ENCODE data around the gene C1QTNF7. TPM values are rescaled to one million over a fixed set of nuclear protein-coding genes. Genes with fewer than 3 reads are reported as not detected.

C1QTNF7 gene
- polyA plus RNA-seq, 4 donors = 0.54 to 1.8 (median 0.84) TPM; not detected in 1

DNA sequence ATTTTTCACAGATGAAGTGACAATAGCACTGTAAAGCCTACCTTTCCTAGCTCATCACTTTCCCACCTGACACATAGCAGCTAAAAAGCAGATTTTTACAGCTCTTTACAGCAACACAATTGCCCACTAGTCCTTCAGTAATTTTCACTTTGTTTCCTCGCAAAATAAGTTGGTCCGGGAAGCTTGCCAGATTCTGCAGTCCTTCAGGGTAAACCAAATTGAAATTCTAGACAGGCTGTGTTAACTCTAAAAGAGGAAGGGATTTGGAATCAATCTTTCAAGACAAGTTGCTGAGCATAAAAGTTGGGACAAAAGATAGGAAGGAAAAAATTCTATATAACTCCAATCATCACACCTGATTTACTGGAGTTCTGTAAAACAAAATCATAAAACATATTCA lies 8.7 kb downstream of the C1QTNF7 start:
- Histone ChIP-seq H3K27ac (ENCODE audit: low read depth in 1 of 3, low read length in 2 of 3) (no peak overlapping the region), H3K36me3 (ENCODE audit: control insufficient read depth in 3 of 3, insufficient read depth in 2 of 3, low read depth in 1 of 3, low read length in 3 of 3) (no peaks in the 10 kb centered on the region), H3K9me3 (ENCODE audit: control insufficient read depth in 2 of 2, insufficient read depth in 1 of 2, low read depth in 1 of 2, low read length in 1 of 2) (no peaks in the 10 kb centered on the region), H3K27me3 (ENCODE audit: control insufficient read depth in 3 of 3, insufficient read depth in 3 of 3, low read length in 3 of 3) (no peaks in the 10 kb centered on the region), H3K4me1 (ENCODE audit: control insufficient read depth in 3 of 3, insufficient read depth in 2 of 3, low read depth in 1 of 3, low read length in 2 of 3) (no peaks in the 10 kb centered on the region), H3K4me3 (ENCODE audit: low read depth in 1 of 3, low read length in 3 of 3) (no peak overlapping the region)
- DNase-seq = no peak
- 37 to 56% (median 43%) methylated on average over 2 of the region's 2 CpGs for WGBS, 3 donors
- FAIRE-seq = no peak

DNA sequence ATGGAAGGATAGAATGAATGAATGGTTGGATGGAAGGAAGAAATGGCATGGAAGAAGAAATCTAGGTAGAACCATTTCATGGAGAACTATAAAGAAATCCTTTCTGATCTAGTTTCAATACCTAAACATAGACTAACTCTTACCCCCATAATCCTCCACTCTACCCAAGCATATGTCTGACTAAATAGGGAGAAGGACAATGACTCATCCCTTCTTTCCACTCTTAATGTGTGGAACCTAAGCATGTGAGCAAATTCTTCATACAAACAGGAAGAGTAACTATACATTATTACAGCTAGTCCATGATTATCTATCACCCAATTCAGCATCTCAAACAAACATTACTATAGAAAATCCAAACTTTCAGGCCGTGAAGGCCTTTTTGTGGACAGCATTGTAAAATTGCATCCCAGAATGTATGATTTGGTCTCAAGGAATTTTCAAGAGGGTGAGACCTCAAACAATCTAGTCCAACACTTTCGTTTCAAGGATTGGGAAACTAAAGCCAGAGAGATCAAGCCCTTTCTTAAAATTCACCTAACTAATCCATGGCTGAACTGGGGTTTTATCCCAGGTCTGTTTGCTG lies 11.2 kb downstream of the C1QTNF7 start:
- H3K9me3 ChIP-seq (ENCODE audit: control insufficient read depth in 2 of 2, insufficient read depth in 1 of 2, low read depth in 1 of 2, low read length in 1 of 2) = peaks cover 0 to 7% of the 10 kb centered on the region in 2 donors
- no peak for FAIRE-seq
- no peak for DNase-seq
- H3K27ac ChIP-seq (ENCODE audit: low read depth in 1 of 3, low read length in 2 of 3) = no peak overlapping the region
- H3K4me3 ChIP-seq (ENCODE audit: low read depth in 1 of 3, low read length in 3 of 3) = no peak overlapping the region
- no peaks in the 10 kb centered on the region for H3K36me3 ChIP-seq (ENCODE audit: control insufficient read depth in 3 of 3, insufficient read depth in 2 of 3, low read depth in 1 of 3, low read length in 3 of 3)
- no peaks in the 10 kb centered on the region for H3K27me3 ChIP-seq (ENCODE audit: control insufficient read depth in 3 of 3, insufficient read depth in 3 of 3, low read length in 3 of 3)
- 60 to 67% (median 64%) methylated on average over 2 of the region's 2 CpGs for WGBS, 3 donors
- H3K4me1 ChIP-seq (ENCODE audit: control insufficient read depth in 3 of 3, insufficient read depth in 2 of 3, low read depth in 1 of 3, low read length in 2 of 3) = no peaks in the 10 kb centered on the region

DNA sequence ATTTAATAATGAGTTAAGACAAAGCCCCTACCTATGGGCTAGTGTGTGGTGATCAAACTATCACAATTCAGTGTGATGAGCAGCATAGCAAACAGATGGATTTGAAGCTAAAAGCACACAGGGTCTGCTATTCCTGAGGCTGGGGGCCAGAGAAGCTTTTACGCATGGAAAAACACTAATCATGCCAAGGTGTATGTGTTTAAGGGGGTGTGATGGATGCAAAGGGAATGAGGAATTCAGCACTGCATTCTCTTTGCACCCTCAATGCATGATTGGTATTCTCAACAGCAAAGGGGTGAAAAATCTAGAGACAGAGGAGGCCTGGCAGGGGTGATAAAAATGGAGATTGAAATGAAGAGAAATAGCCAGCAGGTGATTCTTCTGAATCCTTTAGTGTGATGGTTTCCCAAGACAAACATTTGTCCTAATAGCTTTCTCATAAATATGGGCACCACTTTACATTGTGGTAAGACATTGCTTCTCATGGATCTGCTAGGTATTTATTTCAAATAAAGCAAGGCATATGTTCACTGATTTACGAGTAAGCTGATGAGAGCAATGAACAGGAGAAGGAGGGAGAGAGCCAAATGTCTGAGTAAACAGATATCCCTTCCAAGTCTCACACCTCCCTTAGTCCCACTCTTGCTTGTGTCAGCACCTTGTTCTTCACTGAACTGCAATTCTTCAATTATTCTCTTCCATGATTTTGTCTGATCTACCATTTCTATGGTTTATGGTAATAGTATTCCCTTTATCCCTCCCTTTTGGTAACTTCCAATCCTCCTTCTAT lies 15.7 kb downstream of the C1QTNF7 start:
- H3K27ac ChIP-seq (ENCODE audit: low read depth in 1 of 3, low read length in 2 of 3) = no peak overlapping the region
- no peak for FAIRE-seq
- H3K4me1 ChIP-seq (ENCODE audit: control insufficient read depth in 3 of 3, insufficient read depth in 2 of 3, low read depth in 1 of 3, low read length in 2 of 3) = no peaks in the 10 kb centered on the region

DNA sequence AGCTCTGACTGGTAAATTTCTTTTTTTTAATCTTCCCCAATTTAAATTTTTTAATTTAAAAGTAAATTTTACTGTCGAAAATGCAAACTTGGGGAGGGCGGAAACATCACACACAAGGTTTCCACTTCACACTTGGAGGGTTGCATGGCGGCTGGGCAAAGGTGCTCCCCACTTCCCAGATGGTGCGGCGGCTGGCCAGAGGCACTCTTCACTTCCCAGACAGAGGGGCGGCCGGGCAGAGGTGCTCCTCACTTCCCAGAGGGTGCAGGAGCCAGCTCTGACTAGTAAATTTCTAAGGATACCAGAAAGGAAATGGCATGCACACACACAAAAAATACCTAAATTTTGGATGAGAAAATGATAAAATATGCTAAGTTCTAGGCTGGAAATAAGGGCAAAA lies 16.4 kb downstream of the C1QTNF7 start:
- Histone ChIP-seq H3K4me1 (ENCODE audit: control insufficient read depth in 3 of 3, insufficient read depth in 2 of 3, low read depth in 1 of 3, low read length in 2 of 3) (no peaks in the 10 kb centered on the region), H3K36me3 (ENCODE audit: control insufficient read depth in 3 of 3, insufficient read depth in 2 of 3, low read depth in 1 of 3, low read length in 3 of 3) (no peaks in the 10 kb centered on the region), H3K9me3 (ENCODE audit: control insufficient read depth in 2 of 2, insufficient read depth in 1 of 2, low read depth in 1 of 2, low read length in 1 of 2) (peaks cover 0 to 7% of the 10 kb centered on the region in 2 donors), H3K4me3 (ENCODE audit: low read depth in 1 of 3, low read length in 3 of 3) (no peak overlapping the region), H3K27ac (ENCODE audit: low read depth in 1 of 3, low read length in 2 of 3) (no peak overlapping the region), H3K27me3 (ENCODE audit: control insufficient read depth in 3 of 3, insufficient read depth in 3 of 3, low read length in 3 of 3) (no peaks in the 10 kb centered on the region)
- FAIRE-seq (no peak), DNase-seq (no peak)
- 93 to 95% (median 93%) methylated on average over 7 of the region's 7 CpGs for WGBS, 3 donors

More for the DNA sequence above, 15.7 kb downstream of the C1QTNF7 start:
- no peaks in the 10 kb centered on the region for H3K36me3 ChIP-seq (ENCODE audit: control insufficient read depth in 3 of 3, insufficient read depth in 2 of 3, low read depth in 1 of 3, low read length in 3 of 3)
- H3K4me3 ChIP-seq (ENCODE audit: low read depth in 1 of 3, low read length in 3 of 3) = no peak overlapping the region
- peaks cover 0 to 7% of the 10 kb centered on the region in 2 donors for H3K9me3 ChIP-seq (ENCODE audit: control insufficient read depth in 2 of 2, insufficient read depth in 1 of 2, low read depth in 1 of 2, low read length in 1 of 2)
- H3K27me3 ChIP-seq (ENCODE audit: control insufficient read depth in 3 of 3, insufficient read depth in 3 of 3, low read length in 3 of 3) = no peaks in the 10 kb centered on the region
- DNase-seq = no peak
- 82 to 91% (median 85%) methylated on average over 2 of the region's 2 CpGs for WGBS, 3 donors

DNA sequence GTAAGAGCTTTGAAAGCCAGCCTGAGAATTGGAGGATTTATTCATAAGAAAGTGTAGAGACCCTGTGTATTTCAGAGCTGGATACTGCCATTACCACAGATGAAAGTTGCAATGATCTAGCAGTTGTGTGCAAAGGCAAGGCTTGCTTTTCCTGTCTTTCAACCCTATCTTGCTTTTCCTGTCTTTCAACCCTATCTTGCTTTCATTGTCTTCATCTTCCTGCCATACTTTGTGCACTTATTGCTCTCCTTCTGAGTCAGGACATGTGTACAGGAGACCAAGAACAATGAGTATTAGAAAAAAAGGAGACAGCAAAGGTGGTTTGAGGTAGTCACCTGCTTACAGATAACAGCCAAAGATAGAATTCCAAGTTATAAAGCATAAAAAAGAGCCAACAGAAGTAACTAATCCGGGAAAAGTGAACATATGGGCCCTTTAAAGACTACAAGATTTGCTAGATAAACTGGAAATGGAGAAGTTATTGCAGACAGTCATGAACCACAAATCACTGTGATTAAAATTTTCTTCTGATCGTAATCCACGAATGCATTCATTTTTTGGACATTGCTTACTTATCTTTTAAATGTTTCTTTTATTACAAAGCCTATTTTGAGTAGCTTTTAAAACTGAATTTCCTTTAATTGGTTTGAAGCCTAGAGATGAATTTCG lies 17.2 kb downstream of the C1QTNF7 start:
- H3K9me3 ChIP-seq (ENCODE audit: control insufficient read depth in 2 of 2, insufficient read depth in 1 of 2, low read depth in 1 of 2, low read length in 1 of 2) = peaks cover 0 to 7% of the 10 kb centered on the region in 2 donors
- H3K4me3 ChIP-seq (ENCODE audit: low read depth in 1 of 3, low read length in 3 of 3) = no peak overlapping the region
- H3K4me1 ChIP-seq (ENCODE audit: control insufficient read depth in 3 of 3, insufficient read depth in 2 of 3, low read depth in 1 of 3, low read length in 2 of 3) = no peaks in the 10 kb centered on the region
- H3K36me3 ChIP-seq (ENCODE audit: control insufficient read depth in 3 of 3, insufficient read depth in 2 of 3, low read depth in 1 of 3, low read length in 3 of 3) = no peaks in the 10 kb centered on the region
- DNase-seq (no peak), FAIRE-seq (no peak)
- 46 to 62% (median 56%) methylated on average over 4 of the region's 4 CpGs for WGBS, 3 donors
- H3K27me3 ChIP-seq (ENCODE audit: control insufficient read depth in 3 of 3, insufficient read depth in 3 of 3, low read length in 3 of 3) = no peaks in the 10 kb centered on the region
- no peak overlapping the region for H3K27ac ChIP-seq (ENCODE audit: low read depth in 1 of 3, low read length in 2 of 3)

DNA sequence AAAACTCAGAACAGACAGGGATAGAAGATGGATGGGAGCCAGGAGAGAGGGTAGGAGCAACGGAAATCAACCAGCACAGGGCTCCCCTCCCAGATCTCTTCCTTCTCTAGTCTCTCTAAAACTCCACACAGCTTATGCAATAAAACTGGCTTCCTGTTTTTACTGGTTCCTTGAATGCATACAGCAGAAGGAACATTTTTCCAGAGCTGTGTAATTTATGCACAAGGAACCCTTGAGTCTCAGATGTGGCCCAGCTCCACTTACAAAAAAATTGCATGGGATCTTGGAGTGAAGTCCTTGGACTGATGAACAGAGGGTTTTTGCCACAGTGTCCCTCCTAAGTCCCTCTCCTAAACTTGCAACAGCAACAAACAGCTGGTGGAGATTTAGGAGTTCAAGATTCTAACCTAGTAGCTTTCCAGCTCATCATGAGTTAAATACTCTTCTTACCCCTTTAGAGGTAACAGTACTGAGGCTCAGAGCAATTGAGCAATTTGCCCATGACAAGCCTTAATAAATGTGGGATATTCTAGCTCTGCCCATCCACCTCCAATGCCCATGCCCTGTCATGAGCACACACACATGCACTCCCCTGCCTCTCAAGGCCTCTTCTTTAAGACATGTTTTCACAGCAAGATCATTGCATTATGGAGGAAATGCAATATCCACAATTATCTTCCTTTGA lies 23.5 kb downstream of the C1QTNF7 start:
- Histone ChIP-seq H3K4me3 (ENCODE audit: low read depth in 1 of 3, low read length in 3 of 3) (no peak overlapping the region), H3K4me1 (ENCODE audit: control insufficient read depth in 3 of 3, insufficient read depth in 2 of 3, low read depth in 1 of 3, low read length in 2 of 3) (peaks cover 0 to 4% (median 0%) of the 10 kb centered on the region in 3 donors), H3K27me3 (ENCODE audit: control insufficient read depth in 3 of 3, insufficient read depth in 3 of 3, low read length in 3 of 3) (no peaks in the 10 kb centered on the region), H3K36me3 (ENCODE audit: control insufficient read depth in 3 of 3, insufficient read depth in 2 of 3, low read depth in 1 of 3, low read length in 3 of 3) (no peaks in the 10 kb centered on the region), H3K27ac (ENCODE audit: low read depth in 1 of 3, low read length in 2 of 3) (peak overlapping the region in 1 of 3 donors; percentile 19), H3K9me3 (ENCODE audit: control insufficient read depth in 2 of 2, insufficient read depth in 1 of 2, low read depth in 1 of 2, low read length in 1 of 2) (no peaks in the 10 kb centered on the region)
- FAIRE-seq (no peak), DNase-seq (no peak)
- WGBS, 3 donors = 17 to 29% (median 23%) methylated on average over 1 of the region's 1 CpG

DNA sequence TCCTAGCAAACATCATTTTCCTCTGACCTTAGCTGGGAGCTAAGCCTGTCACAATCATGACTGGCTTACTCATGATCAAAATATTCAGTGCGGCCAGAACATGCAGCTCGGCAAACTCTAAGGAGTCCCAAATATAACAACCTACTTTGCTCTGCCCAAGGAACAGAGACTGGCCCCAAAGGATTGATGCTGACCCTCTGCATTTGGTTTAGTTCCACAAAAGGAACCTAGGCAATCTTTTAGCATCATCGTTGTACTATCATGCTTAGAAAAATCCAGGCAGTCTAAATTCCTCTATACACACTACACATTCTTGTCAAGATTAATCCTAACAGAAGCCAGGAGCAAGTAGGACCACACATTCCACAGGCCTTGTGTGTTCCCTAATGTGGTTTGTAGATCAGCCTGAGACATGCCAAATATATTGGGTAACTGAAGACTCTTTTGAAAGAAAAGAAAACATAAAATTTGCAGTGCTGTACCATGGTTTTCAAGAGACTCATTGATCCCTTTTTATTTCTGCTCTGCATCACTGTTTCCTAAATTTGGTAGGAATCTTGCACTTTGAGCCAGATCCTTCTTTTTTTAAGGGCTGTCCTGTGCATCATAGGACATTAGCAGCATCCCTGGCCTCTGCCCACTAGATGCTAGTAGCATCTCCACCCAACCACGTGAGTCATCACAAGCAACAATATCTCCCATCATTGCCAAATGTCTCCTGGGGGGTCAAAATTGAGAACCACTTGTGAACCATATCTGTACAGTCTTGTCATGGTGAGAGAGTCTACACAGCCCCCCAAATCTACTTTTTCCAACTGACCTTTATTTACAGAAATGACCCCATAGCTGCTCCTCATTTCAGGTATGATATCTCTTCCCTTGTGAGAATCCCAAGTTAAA lies 24.3 kb downstream of the C1QTNF7 start:
- Histone ChIP-seq H3K9me3 (ENCODE audit: control insufficient read depth in 2 of 2, insufficient read depth in 1 of 2, low read depth in 1 of 2, low read length in 1 of 2) (no peaks in the 10 kb centered on the region), H3K4me1 (ENCODE audit: control insufficient read depth in 3 of 3, insufficient read depth in 2 of 3, low read depth in 1 of 3, low read length in 2 of 3) (peaks cover 0 to 4% (median 0%) of the 10 kb centered on the region in 3 donors), H3K27ac (ENCODE audit: low read depth in 1 of 3, low read length in 2 of 3) (peak overlapping the region in 1 of 3 donors; percentile 30), H3K36me3 (ENCODE audit: control insufficient read depth in 3 of 3, insufficient read depth in 2 of 3, low read depth in 1 of 3, low read length in 3 of 3) (no peaks in the 10 kb centered on the region), H3K27me3 (ENCODE audit: control insufficient read depth in 3 of 3, insufficient read depth in 3 of 3, low read length in 3 of 3) (no peaks in the 10 kb centered on the region), H3K4me3 (ENCODE audit: low read depth in 1 of 3, low read length in 3 of 3) (no peak overlapping the region)
- whole genome bisulfite sequencing, 3 donors = 47 to 74% (median 71%) methylated on average over 4 of the region's 4 CpGs
- DNase-seq = no peak
- FAIRE-seq = no peak

Measured in small intestine (tissue), 7 donors.